ENCODE results near the gene BCL11A.

- TF ChIP-seq CTCF (IDR thresholded peaks at IDR 0.05), result no peak
- no peak for TF ChIP-seq POLR2A (IDR thresholded peaks at IDR 0.05)
- no peak for TF ChIP-seq EP300 (IDR thresholded peaks at IDR 0.05)
- TF ChIP-seq POLR2AphosphoS5 (IDR thresholded peaks at IDR 0.05), result no peak
Measured at GRCh38 chr2:60541056-60541651, 12.3 kb downstream of the BCL11A start.
